WTC11 (cell line): ENCODE results near the gene PDRG1. TPM values are rescaled to one million over a fixed set of nuclear protein-coding genes. Genes with fewer than 3 reads are reported as not detected.

Experiments used
- ELF4 ChIP-seq: sonication (generic); formaldehyde crosslinking; IDR thresholded peaks from 2 replicates; pipeline ENCODE4 v1.8.1; 2022; ENCODE audit warnings: low read depth, mild to moderate bottlenecking, moderate library complexity, missing genetic modification reagents
- EMX1 ChIP-seq: fragments of 250-450 bp; sonication (Bioruptor Pico); IDR thresholded peaks from 2 replicates; pipeline ENCODE4 v1.8.0; 2021; ENCODE audit warnings: mild to moderate bottlenecking
- NFATC4 ChIP-seq: fragments of 250-450 bp; sonication (Bioruptor Pico); IDR thresholded peaks from 2 replicates; pipeline ENCODE4 v1.9.0; 2021; ENCODE audit warnings: mild to moderate bottlenecking
- NR2C2 ChIP-seq: sonication (generic); formaldehyde crosslinking; IDR thresholded peaks from 2 replicates; pipeline ENCODE4 v1.8.0; 2022; ENCODE audit warnings: mild to moderate bottlenecking, missing genetic modification reagents
- RORB ChIP-seq: fragments of 250-450 bp; sonication (Bioruptor Pico); IDR thresholded peaks from 2 replicates; pipeline ENCODE4 v1.9.0; 2021; ENCODE audit warnings: mild to moderate bottlenecking
- SMAD4 ChIP-seq: sonication (generic); formaldehyde crosslinking; IDR thresholded peaks from 2 replicates; pipeline ENCODE4 v1.8.0; 2022; ENCODE audit warnings: mild to moderate bottlenecking, missing genetic modification reagents
- SP1 ChIP-seq: sonication (generic); formaldehyde crosslinking; conservative IDR thresholded peaks from 2 replicates; pipeline ENCODE4 v1.8.1; 2022; ENCODE audit warnings: missing genetic modification reagents
- ZNF138 ChIP-seq: sonication (generic); formaldehyde crosslinking; conservative IDR thresholded peaks from 2 replicates; pipeline ENCODE4 v1.8.1; 2022; ENCODE audit warnings: mild to moderate bottlenecking, moderate library complexity, missing genetic modification reagents
- ZNF232 ChIP-seq: sonication (generic); formaldehyde crosslinking; IDR thresholded peaks from 2 replicates; pipeline ENCODE4 v1.8.0; 2022; ENCODE audit warnings: mild to moderate bottlenecking, missing genetic modification reagents
- ZNF423 ChIP-seq: fragments of 250-450 bp; sonication (Bioruptor Pico); IDR thresholded peaks from 2 replicates; pipeline ENCODE4 v2.1.2; 2022; ENCODE audit warnings: mild to moderate bottlenecking, moderate library complexity
- total RNA-seq: library from RNA; stranded (reverse); gene quantifications from 3 replicates; pipeline ENCODE4 v1.2.3, GENCODE V29; 2021
- TF ChIP-seq, protein P1 (sequence below): sonication (generic); formaldehyde crosslinking; IDR thresholded peaks from 2 replicates; pipeline ENCODE4 v1.8.0; 2022; ENCODE audit warnings: mild to moderate bottlenecking, missing genetic modification reagents
- TF ChIP-seq, protein P2 (sequence below): fragments of 250-450 bp; sonication (Bioruptor Pico); IDR thresholded peaks from 2 replicates; pipeline ENCODE4 v1.8.0; 2021; ENCODE audit warnings: mild to moderate bottlenecking
- TF ChIP-seq, protein P3 (sequence below): sonication (generic); formaldehyde crosslinking; IDR thresholded peaks from 2 replicates; pipeline ENCODE4 v1.8.0; 2023; ENCODE audit warnings: missing genetic modification reagents, mild to moderate bottlenecking, borderline replicate concordance
- TF ChIP-seq, protein P4 (sequence below): fragments of 250-450 bp; sonication (Bioruptor Pico); IDR thresholded peaks from 2 replicates; pipeline ENCODE4 v1.9.0; 2021; ENCODE audit warnings: mild to moderate bottlenecking
- TF ChIP-seq, protein P5 (sequence below): sonication (generic); formaldehyde crosslinking; IDR thresholded peaks from 2 replicates; pipeline ENCODE4 v1.8.1; 2022; ENCODE audit warnings: low read depth, missing genetic modification reagents, borderline replicate concordance
- TF ChIP-seq, protein P6 (sequence below): sonication (generic); formaldehyde crosslinking; IDR thresholded peaks from 2 replicates; pipeline ENCODE4 v1.8.0; 2022; ENCODE audit warnings: mild to moderate bottlenecking, missing genetic modification reagents
- TF ChIP-seq, protein P7 (sequence below): fragments of 250-450 bp; sonication (Bioruptor Pico); IDR thresholded peaks from 2 replicates; pipeline ENCODE4 v1.9.0; 2021; ENCODE audit warnings: mild to moderate bottlenecking, borderline replicate concordance
- TF ChIP-seq, protein P8 (sequence below): sonication (generic); formaldehyde crosslinking; IDR thresholded peaks from 2 replicates; pipeline ENCODE4 v1.8.1; 2023; ENCODE audit warnings: mild to moderate bottlenecking, missing genetic modification reagents, moderate library complexity
- TF ChIP-seq, protein P9 (sequence below): sonication (generic); formaldehyde crosslinking; conservative IDR thresholded peaks from 2 replicates; pipeline ENCODE4 v1.8.1; 2023; ENCODE audit warnings: mild to moderate bottlenecking, low read depth, missing genetic modification reagents, moderate library complexity

PDRG1 gene
- total RNA-seq, 1 experiment from 2014 or later: 16.0 TPM

DNA sequence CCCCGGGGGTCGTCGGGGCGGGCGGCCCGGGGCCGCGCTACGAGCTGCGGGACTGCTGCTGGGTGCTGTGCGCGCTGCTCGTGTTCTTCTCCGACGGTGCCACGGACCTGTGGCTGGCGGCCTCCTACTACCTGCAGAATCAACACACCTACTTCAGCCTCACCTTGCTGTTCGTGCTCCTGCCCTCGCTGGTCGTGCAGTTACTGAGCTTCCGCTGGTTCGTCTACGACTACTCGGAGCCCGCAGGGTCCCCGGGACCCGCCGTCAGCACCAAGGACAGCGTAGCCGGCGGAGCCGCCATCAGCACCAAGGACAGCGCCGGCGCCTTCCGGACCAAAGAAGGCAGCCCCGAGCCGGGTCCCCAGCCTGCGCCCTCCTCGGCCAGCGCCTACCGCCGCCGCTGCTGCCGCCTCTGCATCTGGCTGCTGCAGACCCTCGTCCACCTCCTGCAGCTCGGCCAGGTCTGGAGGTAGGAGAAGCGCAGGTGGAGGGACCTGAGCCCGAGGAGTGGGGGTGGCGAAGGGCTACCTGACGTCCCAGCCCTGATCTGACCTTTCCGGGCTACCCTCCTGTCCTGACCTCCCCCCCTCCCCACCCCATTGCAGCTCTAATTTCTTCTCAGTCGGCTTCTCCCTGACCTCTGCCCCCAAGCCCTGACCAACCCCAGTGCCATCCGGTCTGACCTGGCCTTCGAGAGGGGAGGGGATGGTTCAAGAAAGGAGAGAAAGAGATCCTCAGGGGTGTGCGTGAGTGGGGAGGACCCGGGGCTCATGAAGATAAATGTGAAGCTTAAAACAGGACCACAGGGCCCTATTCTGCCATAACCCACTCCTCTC lies 16.7 kb upstream of the PDRG1 start (continued):
- TF ChIP-seq, protein P1, sequence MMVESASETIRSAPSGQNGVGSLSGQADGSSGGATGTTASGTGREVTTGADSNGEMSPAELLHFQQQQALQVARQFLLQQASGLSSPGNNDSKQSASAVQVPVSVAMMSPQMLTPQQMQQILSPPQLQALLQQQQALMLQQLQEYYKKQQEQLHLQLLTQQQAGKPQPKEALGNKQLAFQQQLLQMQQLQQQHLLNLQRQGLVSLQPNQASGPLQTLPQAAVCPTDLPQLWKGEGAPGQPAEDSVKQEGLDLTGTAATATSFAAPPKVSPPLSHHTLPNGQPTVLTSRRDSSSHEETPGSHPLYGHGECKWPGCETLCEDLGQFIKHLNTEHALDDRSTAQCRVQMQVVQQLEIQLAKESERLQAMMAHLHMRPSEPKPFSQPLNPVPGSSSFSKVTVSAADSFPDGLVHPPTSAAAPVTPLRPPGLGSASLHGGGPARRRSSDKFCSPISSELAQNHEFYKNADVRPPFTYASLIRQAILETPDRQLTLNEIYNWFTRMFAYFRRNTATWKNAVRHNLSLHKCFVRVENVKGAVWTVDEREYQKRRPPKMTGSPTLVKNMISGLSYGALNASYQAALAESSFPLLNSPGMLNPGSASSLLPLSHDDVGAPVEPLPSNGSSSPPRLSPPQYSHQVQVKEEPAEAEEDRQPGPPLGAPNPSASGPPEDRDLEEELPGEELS (CRISPR knock-in tag): peak; percentile 100
- TF ChIP-seq, protein P2, sequence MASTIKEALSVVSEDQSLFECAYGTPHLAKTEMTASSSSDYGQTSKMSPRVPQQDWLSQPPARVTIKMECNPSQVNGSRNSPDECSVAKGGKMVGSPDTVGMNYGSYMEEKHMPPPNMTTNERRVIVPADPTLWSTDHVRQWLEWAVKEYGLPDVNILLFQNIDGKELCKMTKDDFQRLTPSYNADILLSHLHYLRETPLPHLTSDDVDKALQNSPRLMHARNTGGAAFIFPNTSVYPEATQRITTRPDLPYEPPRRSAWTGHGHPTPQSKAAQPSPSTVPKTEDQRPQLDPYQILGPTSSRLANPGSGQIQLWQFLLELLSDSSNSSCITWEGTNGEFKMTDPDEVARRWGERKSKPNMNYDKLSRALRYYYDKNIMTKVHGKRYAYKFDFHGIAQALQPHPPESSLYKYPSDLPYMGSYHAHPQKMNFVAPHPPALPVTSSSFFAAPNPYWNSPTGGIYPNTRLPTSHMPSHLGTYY (CRISPR knock-in tag): peak; percentile 94
- TF ChIP-seq, protein P3, sequence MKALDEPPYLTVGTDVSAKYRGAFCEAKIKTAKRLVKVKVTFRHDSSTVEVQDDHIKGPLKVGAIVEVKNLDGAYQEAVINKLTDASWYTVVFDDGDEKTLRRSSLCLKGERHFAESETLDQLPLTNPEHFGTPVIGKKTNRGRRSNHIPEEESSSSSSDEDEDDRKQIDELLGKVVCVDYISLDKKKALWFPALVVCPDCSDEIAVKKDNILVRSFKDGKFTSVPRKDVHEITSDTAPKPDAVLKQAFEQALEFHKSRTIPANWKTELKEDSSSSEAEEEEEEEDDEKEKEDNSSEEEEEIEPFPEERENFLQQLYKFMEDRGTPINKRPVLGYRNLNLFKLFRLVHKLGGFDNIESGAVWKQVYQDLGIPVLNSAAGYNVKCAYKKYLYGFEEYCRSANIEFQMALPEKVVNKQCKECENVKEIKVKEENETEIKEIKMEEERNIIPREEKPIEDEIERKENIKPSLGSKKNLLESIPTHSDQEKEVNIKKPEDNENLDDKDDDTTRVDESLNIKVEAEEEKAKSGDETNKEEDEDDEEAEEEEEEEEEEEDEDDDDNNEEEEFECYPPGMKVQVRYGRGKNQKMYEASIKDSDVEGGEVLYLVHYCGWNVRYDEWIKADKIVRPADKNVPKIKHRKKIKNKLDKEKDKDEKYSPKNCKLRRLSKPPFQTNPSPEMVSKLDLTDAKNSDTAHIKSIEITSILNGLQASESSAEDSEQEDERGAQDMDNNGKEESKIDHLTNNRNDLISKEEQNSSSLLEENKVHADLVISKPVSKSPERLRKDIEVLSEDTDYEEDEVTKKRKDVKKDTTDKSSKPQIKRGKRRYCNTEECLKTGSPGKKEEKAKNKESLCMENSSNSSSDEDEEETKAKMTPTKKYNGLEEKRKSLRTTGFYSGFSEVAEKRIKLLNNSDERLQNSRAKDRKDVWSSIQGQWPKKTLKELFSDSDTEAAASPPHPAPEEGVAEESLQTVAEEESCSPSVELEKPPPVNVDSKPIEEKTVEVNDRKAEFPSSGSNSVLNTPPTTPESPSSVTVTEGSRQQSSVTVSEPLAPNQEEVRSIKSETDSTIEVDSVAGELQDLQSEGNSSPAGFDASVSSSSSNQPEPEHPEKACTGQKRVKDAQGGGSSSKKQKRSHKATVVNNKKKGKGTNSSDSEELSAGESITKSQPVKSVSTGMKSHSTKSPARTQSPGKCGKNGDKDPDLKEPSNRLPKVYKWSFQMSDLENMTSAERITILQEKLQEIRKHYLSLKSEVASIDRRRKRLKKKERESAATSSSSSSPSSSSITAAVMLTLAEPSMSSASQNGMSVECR: peak; percentile 100
- TF ChIP-seq SMAD4 (CRISPR knock-in tag): peak; percentile 100
- TF ChIP-seq, protein P4, sequence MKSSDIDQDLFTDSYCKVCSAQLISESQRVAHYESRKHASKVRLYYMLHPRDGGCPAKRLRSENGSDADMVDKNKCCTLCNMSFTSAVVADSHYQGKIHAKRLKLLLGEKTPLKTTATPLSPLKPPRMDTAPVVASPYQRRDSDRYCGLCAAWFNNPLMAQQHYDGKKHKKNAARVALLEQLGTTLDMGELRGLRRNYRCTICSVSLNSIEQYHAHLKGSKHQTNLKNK (CRISPR knock-in tag): no peak
- TF ChIP-seq ELF4 (CRISPR knock-in tag): peak; percentile 100
- TF ChIP-seq, protein P5, sequence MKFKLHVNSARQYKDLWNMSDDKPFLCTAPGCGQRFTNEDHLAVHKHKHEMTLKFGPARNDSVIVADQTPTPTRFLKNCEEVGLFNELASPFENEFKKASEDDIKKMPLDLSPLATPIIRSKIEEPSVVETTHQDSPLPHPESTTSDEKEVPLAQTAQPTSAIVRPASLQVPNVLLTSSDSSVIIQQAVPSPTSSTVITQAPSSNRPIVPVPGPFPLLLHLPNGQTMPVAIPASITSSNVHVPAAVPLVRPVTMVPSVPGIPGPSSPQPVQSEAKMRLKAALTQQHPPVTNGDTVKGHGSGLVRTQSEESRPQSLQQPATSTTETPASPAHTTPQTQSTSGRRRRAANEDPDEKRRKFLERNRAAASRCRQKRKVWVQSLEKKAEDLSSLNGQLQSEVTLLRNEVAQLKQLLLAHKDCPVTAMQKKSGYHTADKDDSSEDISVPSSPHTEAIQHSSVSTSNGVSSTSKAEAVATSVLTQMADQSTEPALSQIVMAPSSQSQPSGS (CRISPR knock-in tag): peak; percentile 99
- TF ChIP-seq, protein P6, sequence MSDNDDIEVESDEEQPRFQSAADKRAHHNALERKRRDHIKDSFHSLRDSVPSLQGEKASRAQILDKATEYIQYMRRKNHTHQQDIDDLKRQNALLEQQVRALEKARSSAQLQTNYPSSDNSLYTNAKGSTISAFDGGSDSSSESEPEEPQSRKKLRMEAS (CRISPR knock-in tag): peak; percentile 99
- TF ChIP-seq NFATC4 (CRISPR knock-in tag): peak; percentile 70; the same call in 1 of the 2 replicates
- peak; percentile 95 for TF ChIP-seq EMX1
- TF ChIP-seq RORB (CRISPR knock-in tag): no peak
- peak; percentile 70 for TF ChIP-seq ZNF423 (CRISPR knock-in tag)
- TF ChIP-seq ZNF232 (CRISPR knock-in tag): peak; percentile 100
- peak; percentile 99 for TF ChIP-seq ZNF138
- TF ChIP-seq, protein P7, sequence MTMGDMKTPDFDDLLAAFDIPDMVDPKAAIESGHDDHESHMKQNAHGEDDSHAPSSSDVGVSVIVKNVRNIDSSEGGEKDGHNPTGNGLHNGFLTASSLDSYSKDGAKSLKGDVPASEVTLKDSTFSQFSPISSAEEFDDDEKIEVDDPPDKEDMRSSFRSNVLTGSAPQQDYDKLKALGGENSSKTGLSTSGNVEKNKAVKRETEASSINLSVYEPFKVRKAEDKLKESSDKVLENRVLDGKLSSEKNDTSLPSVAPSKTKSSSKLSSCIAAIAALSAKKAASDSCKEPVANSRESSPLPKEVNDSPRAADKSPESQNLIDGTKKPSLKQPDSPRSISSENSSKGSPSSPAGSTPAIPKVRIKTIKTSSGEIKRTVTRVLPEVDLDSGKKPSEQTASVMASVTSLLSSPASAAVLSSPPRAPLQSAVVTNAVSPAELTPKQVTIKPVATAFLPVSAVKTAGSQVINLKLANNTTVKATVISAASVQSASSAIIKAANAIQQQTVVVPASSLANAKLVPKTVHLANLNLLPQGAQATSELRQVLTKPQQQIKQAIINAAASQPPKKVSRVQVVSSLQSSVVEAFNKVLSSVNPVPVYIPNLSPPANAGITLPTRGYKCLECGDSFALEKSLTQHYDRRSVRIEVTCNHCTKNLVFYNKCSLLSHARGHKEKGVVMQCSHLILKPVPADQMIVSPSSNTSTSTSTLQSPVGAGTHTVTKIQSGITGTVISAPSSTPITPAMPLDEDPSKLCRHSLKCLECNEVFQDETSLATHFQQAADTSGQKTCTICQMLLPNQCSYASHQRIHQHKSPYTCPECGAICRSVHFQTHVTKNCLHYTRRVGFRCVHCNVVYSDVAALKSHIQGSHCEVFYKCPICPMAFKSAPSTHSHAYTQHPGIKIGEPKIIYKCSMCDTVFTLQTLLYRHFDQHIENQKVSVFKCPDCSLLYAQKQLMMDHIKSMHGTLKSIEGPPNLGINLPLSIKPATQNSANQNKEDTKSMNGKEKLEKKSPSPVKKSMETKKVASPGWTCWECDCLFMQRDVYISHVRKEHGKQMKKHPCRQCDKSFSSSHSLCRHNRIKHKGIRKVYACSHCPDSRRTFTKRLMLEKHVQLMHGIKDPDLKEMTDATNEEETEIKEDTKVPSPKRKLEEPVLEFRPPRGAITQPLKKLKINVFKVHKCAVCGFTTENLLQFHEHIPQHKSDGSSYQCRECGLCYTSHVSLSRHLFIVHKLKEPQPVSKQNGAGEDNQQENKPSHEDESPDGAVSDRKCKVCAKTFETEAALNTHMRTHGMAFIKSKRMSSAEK (CRISPR knock-in tag): 0 out of 2 replicates have a peak, but pooled peaks have one; percentile 39
- peak; percentile 99 for TF ChIP-seq SP1 (CRISPR knock-in tag)
- peak; percentile 96 for TF ChIP-seq NR2C2
- TF ChIP-seq, protein P8, sequence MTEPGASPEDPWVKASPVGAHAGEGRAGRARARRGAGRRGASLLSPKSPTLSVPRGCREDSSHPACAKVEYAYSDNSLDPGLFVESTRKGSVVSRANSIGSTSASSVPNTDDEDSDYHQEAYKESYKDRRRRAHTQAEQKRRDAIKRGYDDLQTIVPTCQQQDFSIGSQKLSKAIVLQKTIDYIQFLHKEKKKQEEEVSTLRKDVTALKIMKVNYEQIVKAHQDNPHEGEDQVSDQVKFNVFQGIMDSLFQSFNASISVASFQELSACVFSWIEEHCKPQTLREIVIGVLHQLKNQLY (CRISPR knock-in tag): peak; percentile 100
- TF ChIP-seq, protein P9, sequence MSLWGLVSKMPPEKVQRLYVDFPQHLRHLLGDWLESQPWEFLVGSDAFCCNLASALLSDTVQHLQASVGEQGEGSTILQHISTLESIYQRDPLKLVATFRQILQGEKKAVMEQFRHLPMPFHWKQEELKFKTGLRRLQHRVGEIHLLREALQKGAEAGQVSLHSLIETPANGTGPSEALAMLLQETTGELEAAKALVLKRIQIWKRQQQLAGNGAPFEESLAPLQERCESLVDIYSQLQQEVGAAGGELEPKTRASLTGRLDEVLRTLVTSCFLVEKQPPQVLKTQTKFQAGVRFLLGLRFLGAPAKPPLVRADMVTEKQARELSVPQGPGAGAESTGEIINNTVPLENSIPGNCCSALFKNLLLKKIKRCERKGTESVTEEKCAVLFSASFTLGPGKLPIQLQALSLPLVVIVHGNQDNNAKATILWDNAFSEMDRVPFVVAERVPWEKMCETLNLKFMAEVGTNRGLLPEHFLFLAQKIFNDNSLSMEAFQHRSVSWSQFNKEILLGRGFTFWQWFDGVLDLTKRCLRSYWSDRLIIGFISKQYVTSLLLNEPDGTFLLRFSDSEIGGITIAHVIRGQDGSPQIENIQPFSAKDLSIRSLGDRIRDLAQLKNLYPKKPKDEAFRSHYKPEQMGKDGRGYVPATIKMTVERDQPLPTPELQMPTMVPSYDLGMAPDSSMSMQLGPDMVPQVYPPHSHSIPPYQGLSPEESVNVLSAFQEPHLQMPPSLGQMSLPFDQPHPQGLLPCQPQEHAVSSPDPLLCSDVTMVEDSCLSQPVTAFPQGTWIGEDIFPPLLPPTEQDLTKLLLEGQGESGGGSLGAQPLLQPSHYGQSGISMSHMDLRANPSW (CRISPR knock-in tag): peak; percentile 100
